HG03060 (cell line): ENCODE measurements around the gene HYI.

Source experiments
- ATAC-seq: cut with Tn5 transposase; IDR thresholded peaks from one replicate; pipeline ENCODE4 v1.9.1; 2021; ENCODE audit warnings: low read depth, moderate number of reproducible peaks; ENCODE audit not compliant: unreplicated experiment

Gene HYI

DNA sequence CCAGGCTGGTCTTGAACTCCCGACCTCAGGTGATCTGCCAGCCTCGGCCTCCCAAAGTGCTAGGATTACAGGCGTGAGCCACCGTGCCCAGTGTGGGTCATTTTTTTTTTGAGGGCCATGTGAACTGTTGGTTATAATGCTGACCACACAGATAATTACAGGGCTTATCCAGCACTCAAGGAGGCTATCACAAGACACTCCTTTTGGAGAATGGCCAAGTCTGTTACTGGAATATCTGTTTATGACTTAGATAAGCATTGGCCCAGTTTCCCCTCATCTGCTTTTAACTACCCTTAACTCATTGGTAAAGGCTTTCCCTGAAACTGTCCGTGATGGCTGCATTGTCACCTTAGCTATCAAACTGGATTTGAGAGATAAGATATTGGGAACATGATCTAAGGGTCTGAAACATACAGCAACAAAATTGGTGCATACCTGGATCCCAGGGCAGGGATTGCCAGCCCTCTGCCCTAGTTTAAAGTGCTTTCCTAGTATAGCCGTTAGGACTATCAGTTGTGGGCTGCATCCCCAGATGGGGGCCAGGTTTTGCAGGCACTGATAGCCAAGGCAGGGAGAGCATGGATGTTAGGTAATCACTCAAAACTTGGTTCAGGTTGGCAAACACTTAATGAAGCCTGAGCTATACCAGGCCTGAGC lies 48.4 kb downstream of the HYI start:
- ATAC-seq: no peak

DNA sequence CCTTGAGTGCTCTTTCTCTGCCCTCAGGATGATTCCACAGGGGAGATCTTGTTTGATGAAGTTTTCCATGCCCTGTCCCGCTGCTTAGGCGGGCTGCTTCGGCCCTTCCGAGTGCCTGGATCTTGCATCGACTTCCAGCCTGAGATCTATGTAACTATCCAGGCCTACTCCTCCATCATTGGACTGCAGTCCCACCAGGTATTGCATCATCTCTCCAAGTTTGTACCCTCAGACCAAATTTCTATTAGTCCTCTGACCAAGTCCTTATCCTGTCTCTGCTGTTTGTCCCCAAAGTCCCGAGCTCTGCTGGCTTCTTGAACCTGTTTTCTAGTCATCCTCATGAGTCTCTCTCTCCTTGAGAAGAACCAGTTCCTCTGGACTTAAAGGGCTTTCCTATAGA lies 49.4 kb downstream of the HYI start:
- ATAC-seq: no peak

DNA sequence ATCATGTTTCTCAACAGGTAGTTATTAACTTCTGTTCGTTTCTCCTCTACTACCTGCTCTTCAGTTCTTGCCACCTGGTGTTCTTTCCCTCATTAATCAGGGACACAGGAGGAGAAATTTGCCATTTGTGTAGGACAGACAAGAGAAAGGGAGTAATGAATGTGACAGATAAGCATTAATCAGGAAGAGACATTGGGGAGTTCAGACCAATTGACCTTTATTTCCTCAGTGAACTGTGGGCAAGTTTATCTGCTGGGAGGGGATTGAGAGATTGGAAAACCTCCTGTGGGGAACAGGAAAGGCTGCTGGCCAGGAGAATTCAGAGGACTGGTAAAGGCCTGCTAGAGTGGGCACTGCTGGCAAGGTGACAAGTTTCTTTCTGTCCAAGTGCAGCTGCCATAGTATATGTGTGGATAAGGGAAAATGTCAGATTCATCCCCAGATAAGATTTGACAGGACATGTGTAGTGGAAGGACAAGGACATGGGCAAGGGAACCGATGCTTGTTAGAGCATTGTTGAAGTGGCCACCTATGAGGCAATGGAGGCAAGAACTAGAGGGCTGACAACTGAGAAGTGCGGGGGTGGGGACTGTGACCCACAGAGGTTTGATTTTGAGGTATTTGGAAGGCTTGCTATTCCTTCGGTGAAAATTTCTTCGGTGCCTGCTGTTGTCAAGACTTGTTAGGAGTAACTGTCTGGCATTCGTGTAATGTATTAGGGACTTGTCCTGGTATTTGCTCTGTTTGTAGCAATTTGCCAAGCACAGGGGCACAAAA lies 51.5 kb downstream of the HYI start:
- no peak for ATAC-seq
